GM12891 (cell line): Measurements from ENCODE around the gene AMZ2.

Source experiments
- POLR2A ChIP-seq: IDR thresholded peaks from 2 replicates; pipeline ENCODE4 v1.6.1; 2011; ENCODE audit warnings: low read depth, low read length, control low read depth
- POLR2AphosphoS5 ChIP-seq: IDR thresholded peaks from 2 replicates; pipeline ENCODE4 v1.6.1; 2011; ENCODE audit warnings: low read depth, low read length, control low read depth
- TAF1 ChIP-seq: IDR thresholded peaks from 2 replicates; pipeline ENCODE4 v1.6.1; 2011; ENCODE audit warnings: low read depth, low read length, control low read depth

- TF ChIP-seq POLR2A: no peak
- TF ChIP-seq POLR2AphosphoS5: no peak
- no peak for TF ChIP-seq TAF1
Observed at GRCh38 chr17:68290268-68290954, 42.6 kb downstream of the AMZ2 start.
